SK-N-SH (cell line): Measurements from ENCODE around the gene MLKL. TPM values are rescaled to one million over a fixed set of nuclear protein-coding genes. Genes with fewer than 3 reads are reported as not detected.

Experiments
- CTCF ChIA-PET: fragments of 300-600, 350-600 bp; formaldehyde crosslinking; extraction: SDS; loops from one replicate; lab custom pipeline; 2021; lab: Yijun Ruan, JAX
- POLR2A ChIA-PET: fragments of 350-600 bp; sonication (Branson Sonifier 250); formaldehyde crosslinking; extraction: SDS; loops from one replicate; lab custom pipeline; 2020; ENCODE audit warnings: antibody characterized with exemption, inconsistent platforms; lab: Yijun Ruan, JAX
- DNase-seq: peaks from one replicate; pipeline ENCODE4 v3.0.0; 2012
- H2AFZ ChIP-seq: fragments of 200-600 bp; sonication (generic); 2 replicates; pipeline ENCODE4 v1.8.1; 2016; ENCODE audit warnings: antibody characterized with exemption, mild to moderate bottlenecking, low read depth
- H3F3A ChIP-seq: fragments of 200-600 bp; sonication (generic); replicated peaks from 2 replicates; pipeline ENCODE3; 2016; ENCODE audit warnings: antibody characterized with exemption, mild to moderate bottlenecking; ENCODE audit not compliant: insufficient read depth
- H3K27ac ChIP-seq, 2 experiments: fragments of 200-500 bp in 1 of 2; fragments of 200-600 bp in 1 of 2; sonication (Bioruptor generic) in 1 of 2; sonication (generic), shearing (Covaris generic) in 1 of 2; 2 replicates each; pipeline versions ENCODE4 v1.5.1 to v1.6.1; 2014 to 2016; ENCODE audit warnings: low read depth in 2 of 2, inconsistent platforms in 1 of 2, low read length in 1 of 2, mild to moderate bottlenecking in 1 of 2, mixed read lengths in 1 of 2
- H3K27me3 ChIP-seq: fragments of 200-600 bp; sonication (generic), shearing (Covaris generic); 2 replicates; pipeline ENCODE4 v1.6.1; 2016; ENCODE audit warnings: mixed run types; ENCODE audit not compliant: insufficient read depth
- H3K36me3 ChIP-seq, 2 experiments: fragments of 200-500 bp in 1 of 2; fragments of 200-600 bp in 1 of 2; sonication (Bioruptor generic) in 1 of 2; sonication (generic) in 1 of 2; replicated peaks in 1 of 2; 2 replicates each; pipeline versions ENCODE3 to v1.5.1; 2014 to 2016; ENCODE audit warnings: low read length in 1 of 2, mild to moderate bottlenecking in 1 of 2; ENCODE audit not compliant: insufficient read depth in 2 of 2, control insufficient read depth in 1 of 2
- H3K4me1 ChIP-seq, 2 experiments: fragments of 200-500 bp in 1 of 2; fragments of 200-600 bp in 1 of 2; sonication (Bioruptor generic) in 1 of 2; sonication (generic), shearing (Covaris generic) in 1 of 2; 2 replicates each; pipeline versions ENCODE4 v1.5.1 to v1.6.1; 2014 to 2016; ENCODE audit warnings: low read depth in 1 of 2, low read length in 1 of 2, mixed run types in 1 of 2; ENCODE audit not compliant: insufficient read depth in 2 of 2, control insufficient read depth in 1 of 2
- H3K4me2 ChIP-seq: fragments of 200-600 bp; sonication (generic), shearing (Covaris generic); 2 replicates; pipeline ENCODE4 v1.6.1; 2017; ENCODE audit warnings: mixed run types
- H3K4me3 ChIP-seq, 2 experiments: fragments of 200-500 bp in 1 of 2; fragments of 200-600 bp in 1 of 2; sonication (Bioruptor generic) in 1 of 2; sonication (generic), shearing (Covaris generic) in 1 of 2; 2 replicates each; pipeline versions ENCODE4 v1.5.1 to v1.8.1; 2014 to 2016; ENCODE audit warnings: low read depth in 2 of 2, inconsistent platforms in 1 of 2, low read length in 1 of 2, mild to moderate bottlenecking in 1 of 2, mixed read lengths in 1 of 2, moderate library complexity in 1 of 2
- H3K79me2 ChIP-seq: fragments of 200-600 bp; sonication (generic); 2 replicates; pipeline ENCODE4 v1.8.1; 2017; ENCODE audit warnings: mild to moderate bottlenecking; ENCODE audit not compliant: insufficient read depth
- H3K9ac ChIP-seq: fragments of 200-600 bp; sonication (generic); 2 replicates; pipeline ENCODE4 v1.6.1; 2017; ENCODE audit warnings: mixed run types
- H3K9me2 ChIP-seq: fragments of 200-600 bp; sonication (generic); 2 replicates; pipeline ENCODE4 v1.6.1; 2017; ENCODE audit warnings: mixed run types
- H3K9me3 ChIP-seq: fragments of 200-600 bp; sonication (generic); 2 replicates; pipeline ENCODE4 v1.6.1; 2017; ENCODE audit warnings: mixed run types, mild to moderate bottlenecking, moderate library complexity
- H4K20me1 ChIP-seq: fragments of 200-600 bp; sonication (generic); 2 replicates; pipeline ENCODE4 v1.6.1; 2017; ENCODE audit warnings: mild to moderate bottlenecking, mixed run types; ENCODE audit not compliant: insufficient read depth
- EP300 ChIP-seq, 2 experiments: IDR thresholded peaks; 2 replicates each; pipeline versions ENCODE4 v1.4.0 to v1.6.1; 2012; ENCODE audit warnings: borderline replicate concordance in 1 of 2, low read depth in 1 of 2, low read length in 1 of 2
- EZH2phosphoT487 ChIP-seq: fragments of 200-600 bp; sonication (generic); IDR thresholded peaks from 2 replicates; pipeline ENCODE4 v1.6.1; 2017; ENCODE audit warnings: low read depth, mixed run types, mild to moderate bottlenecking, antibody characterized with exemption, moderate library complexity, borderline replicate concordance
- FOSL2 ChIP-seq: IDR thresholded peaks from 2 replicates; pipeline ENCODE4 v1.4.0; 2012; ENCODE audit warnings: low read depth, mild to moderate bottlenecking, moderate library complexity, borderline replicate concordance
- FOXM1 ChIP-seq: IDR thresholded peaks from 2 replicates; pipeline ENCODE4 v1.4.0; 2012; ENCODE audit warnings: low read depth, mild to moderate bottlenecking
- GATA2 ChIP-seq: sonication (generic); formaldehyde crosslinking; IDR thresholded peaks from 2 replicates; pipeline ENCODE4 v1.5.0; 2020; ENCODE audit warnings: mild to moderate bottlenecking, missing genetic modification reagents
- MEF2A ChIP-seq: IDR thresholded peaks from 2 replicates; pipeline ENCODE4 v1.4.0; 2012; ENCODE audit warnings: low read depth, borderline replicate concordance
- RFX5 ChIP-seq: IDR thresholded peaks from 2 replicates; pipeline ENCODE4 v1.6.1; 2012; ENCODE audit warnings: mild to moderate bottlenecking, improper control_type of control experiment, low read length
- RXRA ChIP-seq: IDR thresholded peaks from 2 replicates; pipeline ENCODE4 v1.4.0; 2012; ENCODE audit warnings: low read depth, mild to moderate bottlenecking, borderline replicate concordance
- TAF1 ChIP-seq: IDR thresholded peaks from 2 replicates; pipeline ENCODE4 v1.6.1; 2012; ENCODE audit warnings: low read depth, mild to moderate bottlenecking, low read length, moderate library complexity, borderline replicate concordance
- TCF12 ChIP-seq: IDR thresholded peaks from 2 replicates; pipeline ENCODE4 v1.4.0; 2012
- TEAD4 ChIP-seq: IDR thresholded peaks from 2 replicates; pipeline ENCODE4 v1.4.0; 2012; ENCODE audit warnings: mild to moderate bottlenecking, borderline replicate concordance; ENCODE audit not compliant: insufficient read depth
- WGBS: methylation state at CpG from one replicate; pipeline ENCODE4 v1.1.6; 2017; ENCODE audit warnings: low lambda C conversion rate; 5-methylcytosine and 5-hydroxymethylcytosine counted together
- polyA plus RNA-seq, 3 experiments: library from polyadenylated mRNA; depleted of rRNA; stranded (reverse); fragments of >200 nt; gene quantifications; 2 replicates each; pipeline ENCODE4 v1.2.3, GENCODE V29; 2012
- TF ChIP-seq, protein P1 (sequence below): IDR thresholded peaks from 2 replicates; pipeline ENCODE4 v1.6.1; 2012; ENCODE audit warnings: mild to moderate bottlenecking, low read depth, low read length, moderate library complexity
- TF ChIP-seq, protein P2 (sequence below): IDR thresholded peaks from 2 replicates; pipeline ENCODE4 v1.4.0; 2012; ENCODE audit warnings: low read depth
- TF ChIP-seq, protein P3 (sequence below): fragments of 200-600 bp; sonication (generic); IDR thresholded peaks from 2 replicates; pipeline ENCODE4 v1.6.1; 2017; ENCODE audit warnings: antibody characterized with exemption, mild to moderate bottlenecking, moderate library complexity

The MLKL gene
- polyA plus RNA-seq, 1 of the 3 experiments (the other 2 are of a cell fraction) = 3.6 TPM

DNA sequence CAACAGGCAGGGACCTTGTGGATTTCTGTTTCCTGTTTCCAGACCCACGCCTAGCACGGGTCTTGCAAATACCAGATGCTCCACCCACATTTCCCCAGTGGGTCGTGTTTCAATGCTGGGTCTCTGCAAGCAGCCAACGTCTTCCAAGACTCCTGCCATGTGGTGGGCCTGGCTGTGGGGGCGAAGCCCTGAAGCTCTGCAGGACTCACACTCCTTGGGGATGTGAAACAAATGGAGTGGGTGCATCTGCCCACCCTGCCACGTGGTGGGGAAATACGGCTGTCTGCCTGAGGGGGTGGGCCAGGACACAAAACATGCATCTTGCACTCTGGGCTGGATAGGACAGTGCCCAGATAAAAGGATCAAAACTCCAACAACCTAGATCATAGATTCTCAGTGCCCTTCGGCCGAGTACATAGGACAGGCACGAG is 41.4 kb upstream of the MLKL start (continued):
- TF ChIP-seq, protein P1, sequence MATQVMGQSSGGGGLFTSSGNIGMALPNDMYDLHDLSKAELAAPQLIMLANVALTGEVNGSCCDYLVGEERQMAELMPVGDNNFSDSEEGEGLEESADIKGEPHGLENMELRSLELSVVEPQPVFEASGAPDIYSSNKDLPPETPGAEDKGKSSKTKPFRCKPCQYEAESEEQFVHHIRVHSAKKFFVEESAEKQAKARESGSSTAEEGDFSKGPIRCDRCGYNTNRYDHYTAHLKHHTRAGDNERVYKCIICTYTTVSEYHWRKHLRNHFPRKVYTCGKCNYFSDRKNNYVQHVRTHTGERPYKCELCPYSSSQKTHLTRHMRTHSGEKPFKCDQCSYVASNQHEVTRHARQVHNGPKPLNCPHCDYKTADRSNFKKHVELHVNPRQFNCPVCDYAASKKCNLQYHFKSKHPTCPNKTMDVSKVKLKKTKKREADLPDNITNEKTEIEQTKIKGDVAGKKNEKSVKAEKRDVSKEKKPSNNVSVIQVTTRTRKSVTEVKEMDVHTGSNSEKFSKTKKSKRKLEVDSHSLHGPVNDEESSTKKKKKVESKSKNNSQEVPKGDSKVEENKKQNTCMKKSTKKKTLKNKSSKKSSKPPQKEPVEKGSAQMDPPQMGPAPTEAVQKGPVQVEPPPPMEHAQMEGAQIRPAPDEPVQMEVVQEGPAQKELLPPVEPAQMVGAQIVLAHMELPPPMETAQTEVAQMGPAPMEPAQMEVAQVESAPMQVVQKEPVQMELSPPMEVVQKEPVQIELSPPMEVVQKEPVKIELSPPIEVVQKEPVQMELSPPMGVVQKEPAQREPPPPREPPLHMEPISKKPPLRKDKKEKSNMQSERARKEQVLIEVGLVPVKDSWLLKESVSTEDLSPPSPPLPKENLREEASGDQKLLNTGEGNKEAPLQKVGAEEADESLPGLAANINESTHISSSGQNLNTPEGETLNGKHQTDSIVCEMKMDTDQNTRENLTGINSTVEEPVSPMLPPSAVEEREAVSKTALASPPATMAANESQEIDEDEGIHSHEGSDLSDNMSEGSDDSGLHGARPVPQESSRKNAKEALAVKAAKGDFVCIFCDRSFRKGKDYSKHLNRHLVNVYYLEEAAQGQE = no peak
- no peak for TF ChIP-seq TAF1

DNA sequence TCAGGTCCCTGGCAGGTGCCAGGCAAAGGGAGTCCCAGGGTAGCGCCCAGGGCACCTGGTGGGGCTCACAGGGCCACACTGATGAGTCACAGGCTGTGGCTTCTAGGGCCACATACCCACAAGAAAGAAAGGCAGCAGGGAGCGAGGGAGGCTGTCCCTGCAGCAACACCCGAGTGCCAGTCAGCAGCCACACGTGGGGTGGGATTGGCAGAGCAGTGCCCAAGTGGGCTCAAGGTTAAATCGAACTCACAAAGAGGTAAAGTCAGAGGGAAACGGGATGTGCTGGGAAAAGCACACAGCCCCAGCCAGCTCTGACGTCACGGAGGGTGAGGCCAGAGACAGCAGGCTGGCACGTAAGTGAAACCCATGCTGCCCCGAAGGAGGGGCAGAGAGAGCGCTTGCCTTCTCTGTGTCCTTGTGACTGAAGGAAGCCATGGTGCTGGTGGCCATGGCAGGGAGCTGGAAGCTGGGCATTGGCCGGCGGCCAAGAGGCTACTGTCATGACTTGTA is 40.2 kb upstream of the MLKL start:
- TF ChIP-seq MEF2A = no peak
- TF ChIP-seq, protein P2, sequence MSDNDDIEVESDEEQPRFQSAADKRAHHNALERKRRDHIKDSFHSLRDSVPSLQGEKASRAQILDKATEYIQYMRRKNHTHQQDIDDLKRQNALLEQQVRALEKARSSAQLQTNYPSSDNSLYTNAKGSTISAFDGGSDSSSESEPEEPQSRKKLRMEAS = no peak
- no peak for TF ChIP-seq TAF1
- Histone ChIP-seq H3K4me1 (peaks cover 0 to 9% of the 10 kb centered on the region in 2 experiments; a peak in 1 of 4 replicates), H3K4me3 (no peak overlapping the region), H4K20me1 (no peaks in the 10 kb centered on the region), H3K9me2 (no peaks in the 10 kb centered on the region), H3K27me3 (no peaks in the 10 kb centered on the region), H2AFZ (no peak overlapping the region), H3K36me3 (no peaks in the 10 kb centered on the region), H3K79me2 (no peaks in the 10 kb centered on the region), H3K4me2 (no peak overlapping the region), H3F3A (no peaks in the 10 kb centered on the region), H3K9ac (no peak overlapping the region), H3K27ac (no peak overlapping the region), H3K9me3 (no peaks in the 10 kb centered on the region)
- CTCF ChIA-PET = interaction anchor here (1.3 to 1.4 kb wide), 2 partner anchors 9 to 34 kb away, joined by 3 to 6 read pairs; partner anchors contain the start of gene FA2H
- WGBS = 60% methylated on average over 13 of the region's 13 CpGs
- POLR2A ChIA-PET = no interaction called here
- DNase-seq = no peak

DNA sequence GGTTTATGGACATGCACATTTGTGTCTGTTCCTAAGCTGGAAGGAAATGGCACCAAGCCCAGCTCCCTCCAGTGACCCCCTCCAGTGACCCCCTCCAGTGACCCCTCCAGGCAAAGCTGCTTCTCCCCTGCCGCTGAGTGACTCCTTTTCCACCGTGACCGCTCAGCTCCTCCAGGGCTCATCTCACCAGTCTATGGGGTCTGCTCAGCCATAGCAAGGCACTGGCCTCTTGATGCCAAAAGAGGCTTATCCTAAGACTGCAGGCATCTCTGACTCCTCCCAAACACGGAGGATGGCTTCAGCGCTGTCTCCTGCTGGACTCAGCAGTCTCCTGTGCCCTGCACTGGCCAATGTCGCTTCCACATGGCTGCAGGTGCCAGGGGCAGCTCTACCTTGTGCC is 38.6 kb upstream of the MLKL start:
- no peaks in the 10 kb centered on the region for H3K9me2 ChIP-seq
- H3F3A ChIP-seq = no peaks in the 10 kb centered on the region
- no peak overlapping the region for H3K9ac ChIP-seq
- H3K27me3 ChIP-seq = no peaks in the 10 kb centered on the region
- H3K4me1 ChIP-seq = peaks cover 0 to 14% of the 10 kb centered on the region in 2 experiments; a peak in 1 of 4 replicates
- WGBS = 88% methylated on average over 3 of the region's 6 CpGs
- POLR2A ChIA-PET = no interaction called here
- H3K36me3 ChIP-seq = no peaks in the 10 kb centered on the region
- no peaks in the 10 kb centered on the region for H4K20me1 ChIP-seq
- H3K4me2 ChIP-seq = no peak overlapping the region
- no peak for DNase-seq
- no peaks in the 10 kb centered on the region for H3K9me3 ChIP-seq
- H3K4me3 ChIP-seq = no peak overlapping the region
- H3K79me2 ChIP-seq = no peaks in the 10 kb centered on the region
- H2AFZ ChIP-seq = no peak overlapping the region
- H3K27ac ChIP-seq = no peak overlapping the region
- CTCF ChIA-PET = interaction anchor here (0.9 to 2.5 kb wide), 5 partner anchors 9 to 124 kb away, joined by 3 to 9 read pairs (median 6); no protein-coding TSS in a partner anchor
- TF ChIP-seq RFX5 = no peak
- no peak for TF ChIP-seq GATA2 (CRISPR knock-in tag)
- TF ChIP-seq, protein P1 = no peak
- no peak for TF ChIP-seq TEAD4
- TF ChIP-seq TCF12 = no peak
- TF ChIP-seq FOXM1 = no peak
- TF ChIP-seq, protein P3, sequence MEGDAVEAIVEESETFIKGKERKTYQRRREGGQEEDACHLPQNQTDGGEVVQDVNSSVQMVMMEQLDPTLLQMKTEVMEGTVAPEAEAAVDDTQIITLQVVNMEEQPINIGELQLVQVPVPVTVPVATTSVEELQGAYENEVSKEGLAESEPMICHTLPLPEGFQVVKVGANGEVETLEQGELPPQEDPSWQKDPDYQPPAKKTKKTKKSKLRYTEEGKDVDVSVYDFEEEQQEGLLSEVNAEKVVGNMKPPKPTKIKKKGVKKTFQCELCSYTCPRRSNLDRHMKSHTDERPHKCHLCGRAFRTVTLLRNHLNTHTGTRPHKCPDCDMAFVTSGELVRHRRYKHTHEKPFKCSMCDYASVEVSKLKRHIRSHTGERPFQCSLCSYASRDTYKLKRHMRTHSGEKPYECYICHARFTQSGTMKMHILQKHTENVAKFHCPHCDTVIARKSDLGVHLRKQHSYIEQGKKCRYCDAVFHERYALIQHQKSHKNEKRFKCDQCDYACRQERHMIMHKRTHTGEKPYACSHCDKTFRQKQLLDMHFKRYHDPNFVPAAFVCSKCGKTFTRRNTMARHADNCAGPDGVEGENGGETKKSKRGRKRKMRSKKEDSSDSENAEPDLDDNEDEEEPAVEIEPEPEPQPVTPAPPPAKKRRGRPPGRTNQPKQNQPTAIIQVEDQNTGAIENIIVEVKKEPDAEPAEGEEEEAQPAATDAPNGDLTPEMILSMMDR = no peak
- no peak for TF ChIP-seq TAF1
- no peak for TF ChIP-seq EZH2phosphoT487
- TF ChIP-seq RXRA = no peak
- TF ChIP-seq EP300 (IDR thresholded peaks at IDR 0.05; ENCODE audit: borderline replicate concordance in 1 of 2, low read depth in 1 of 2, low read length in 1 of 2) = no peak
- no peak for TF ChIP-seq MEF2A
- no peak for TF ChIP-seq FOSL2
